Thoracic aorta (tissue), 2 donors: ENCODE data around the gene SFSWAP. TPM values are rescaled to one million over a fixed set of nuclear protein-coding genes. Genes with fewer than 3 reads are reported as not detected.
"Not testable (repeated sequence)": the region's sequence is repeated elsewhere in the genome, so short reads cannot be mapped to it uniquely, and the experiment has no call there.

Experiments used
- ATAC-seq: fragments of 150-250 bp; one replicate; pipeline ENCODE4 v1.8.0; 2017; ENCODE audit warnings: low read depth; ENCODE audit not compliant: insufficient number of reproducible peaks, low FRiP score
- DNase-seq: peaks from one replicate; pipeline ENCODE4 v3.0.0-alpha.2; 2020; ENCODE audit warnings: low spot score
- H3K27ac ChIP-seq, 2 donors: fragments of 200-600 bp; sonication (generic); 1 replicate in 1 of 2; 2 replicates in 1 of 2; pipeline ENCODE4 v1.5.1; 2016; ENCODE audit warnings: mild to moderate bottlenecking in 2 of 2, moderate library complexity in 2 of 2
- H3K27me3 ChIP-seq: fragments of 200-600 bp; sonication (generic); replicated peaks from 2 replicates; pipeline ENCODE4 v1.6.0; 2016; ENCODE audit warnings: mild to moderate bottlenecking; ENCODE audit not compliant: insufficient read depth
- H3K36me3 ChIP-seq: fragments of 200-600 bp; sonication (generic); one replicate; pipeline ENCODE4 v1.5.1; 2016
- H3K4me1 ChIP-seq, 2 donors: fragments of 200-600 bp; sonication (generic); 1 replicate in 1 of 2; 2 replicates in 1 of 2; pipeline versions ENCODE4 v1.5.1 to v1.6.0; 2016; ENCODE audit warnings: low read depth in 2 of 2, mild to moderate bottlenecking in 1 of 2; ENCODE audit not compliant: control insufficient read depth in 1 of 2
- H3K4me3 ChIP-seq: fragments of 200-600 bp; sonication (generic); 2 replicates; pipeline ENCODE4 v1.5.1; 2016; ENCODE audit warnings: mild to moderate bottlenecking
- H3K9me3 ChIP-seq: fragments of 200-600 bp; sonication (generic); 2 replicates; pipeline ENCODE4 v1.5.1; 2016
- CTCF ChIP-seq: fragments of 200-600 bp; sonication (generic); IDR thresholded peaks from one replicate; pipeline ENCODE4 v1.5.1; 2019; ENCODE audit warnings: antibody characterized with exemption
- total RNA-seq, 2 donors: library from RNA; depleted of rRNA; stranded (reverse); fragments of >200 nt; gene quantifications; one replicate each; pipeline versions ENCODE4 v1.1.0 to v1.2.3, GENCODE V29; 2016

The SFSWAP gene
- total RNA-seq, 2 donors from 2014 or later = 27.9 to 63.2 TPM

DNA sequence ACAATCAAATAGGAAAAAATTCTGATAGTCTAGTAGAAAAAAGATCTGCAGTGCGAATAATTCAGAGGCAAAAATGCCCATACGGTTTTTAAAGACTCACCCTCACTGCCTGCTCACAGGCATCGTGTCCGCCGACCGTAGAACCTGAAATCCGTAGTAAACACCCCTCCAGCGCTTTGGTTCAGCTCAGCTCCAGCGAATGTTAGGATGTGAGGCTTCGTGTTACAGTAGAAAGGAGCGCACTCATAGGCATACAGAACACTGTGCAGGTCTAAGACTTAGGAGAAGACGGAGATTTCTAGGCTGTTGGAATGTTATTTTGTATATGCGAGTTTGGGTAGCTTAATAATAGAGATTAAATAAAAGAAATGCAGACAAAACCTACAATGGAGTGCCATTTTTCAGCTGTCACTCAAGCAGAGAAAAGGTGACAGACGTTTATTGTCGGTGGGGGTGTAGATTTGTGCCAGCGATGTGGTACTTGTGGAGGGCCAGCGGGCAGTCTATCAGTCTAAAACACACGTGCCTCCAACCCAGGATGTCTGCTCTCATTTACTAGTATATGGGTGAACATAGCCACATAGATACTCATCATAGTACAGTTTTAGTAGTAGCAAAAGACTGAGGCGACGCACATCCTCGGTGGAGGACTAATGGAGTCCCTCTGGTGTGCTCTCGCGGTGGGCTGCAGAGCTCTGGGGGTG, 25.7 kb downstream of the SFSWAP start:
- Histone ChIP-seq H3K36me3 (peaks cover 50% of the 10 kb centered on the region), H3K4me3 (no peak overlapping the region), H3K27me3 (no peaks in the 10 kb centered on the region), H3K9me3 (no peaks in the 10 kb centered on the region), H3K27ac (no peak overlapping the region), H3K4me1 (no peaks in the 10 kb centered on the region)
- ATAC-seq = no peak
- DNase-seq = no peak
- TF ChIP-seq CTCF = no peak

DNA sequence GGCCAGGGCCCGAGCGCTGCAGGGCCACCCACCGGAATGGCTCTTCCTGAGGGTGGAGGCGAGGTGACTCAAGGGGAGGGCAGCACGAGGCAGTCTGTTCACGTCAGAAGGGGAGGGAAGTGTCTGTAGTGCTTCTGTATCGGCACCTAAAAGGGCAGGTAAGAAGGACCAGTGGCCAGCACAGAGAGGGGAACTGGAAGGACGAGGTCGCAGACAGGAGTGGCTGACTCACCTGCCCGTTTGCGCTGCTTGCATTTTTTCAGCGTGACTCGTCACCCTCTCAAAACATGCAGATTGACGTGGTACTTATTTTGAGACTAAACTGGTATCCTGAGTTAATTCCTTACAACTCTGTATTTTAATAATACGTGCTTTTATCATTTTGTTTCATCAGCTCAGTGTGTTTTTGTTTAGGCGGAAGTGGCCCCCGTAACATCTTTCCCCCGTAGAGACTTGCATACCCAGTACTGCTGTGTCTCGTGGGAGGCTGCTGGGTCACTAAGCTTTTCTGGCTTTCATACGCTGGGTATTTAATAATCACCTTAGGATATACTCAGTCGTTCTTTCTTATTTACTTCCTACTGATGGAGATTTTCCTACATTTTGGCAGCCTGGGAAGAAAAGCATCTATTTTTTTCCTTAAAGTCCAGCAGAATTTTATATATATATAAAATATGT, 26.4 kb downstream of the SFSWAP start:
- peaks cover 57% of the 10 kb centered on the region for H3K36me3 ChIP-seq
- no peaks in the 10 kb centered on the region for H3K27me3 ChIP-seq
- no peak for TF ChIP-seq CTCF
- no peak overlapping the region for H3K27ac ChIP-seq
- H3K9me3 ChIP-seq = no peaks in the 10 kb centered on the region
- no peak for ATAC-seq
- DNase-seq = no peak
- H3K4me3 ChIP-seq = no peak overlapping the region
- no peaks in the 10 kb centered on the region for H3K4me1 ChIP-seq

DNA sequence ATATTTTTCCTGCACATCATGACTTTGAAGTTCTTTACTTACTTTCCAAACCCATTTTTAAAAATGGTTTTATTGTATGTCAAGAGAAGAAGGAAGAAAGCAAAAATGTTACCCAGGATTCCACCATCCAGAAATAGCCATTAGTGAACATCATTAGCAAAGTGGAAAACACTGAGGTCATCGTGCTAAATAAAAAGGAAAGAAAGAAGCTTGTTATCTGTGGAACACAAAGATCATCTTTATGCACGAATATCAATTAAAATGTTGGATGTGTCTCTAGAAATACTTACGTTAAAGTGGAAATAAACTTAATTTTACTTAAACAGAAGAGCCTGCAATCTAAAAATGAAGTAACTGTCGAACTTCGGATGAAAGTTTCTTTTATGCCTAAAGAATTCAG, 27.3 kb downstream of the SFSWAP start:
- TF ChIP-seq CTCF = no peak
- H3K27me3 ChIP-seq = no peaks in the 10 kb centered on the region
- ATAC-seq = no peak
- H3K36me3 ChIP-seq = peaks cover 57% of the 10 kb centered on the region
- no peak overlapping the region for H3K4me3 ChIP-seq
- H3K27ac ChIP-seq = no peak overlapping the region
- H3K4me1 ChIP-seq = no peaks in the 10 kb centered on the region
- no peak for DNase-seq
- H3K9me3 ChIP-seq = no peaks in the 10 kb centered on the region

GRCh38 chr12:131740626-131741025, 29.7 kb downstream of the SFSWAP start:
- no peaks in the 10 kb centered on the region for H3K9me3 ChIP-seq
- no peak for DNase-seq
- no peak for TF ChIP-seq CTCF
- no peak overlapping the region for H3K4me3 ChIP-seq
- no peak overlapping the region for H3K27ac ChIP-seq
- no peaks in the 10 kb centered on the region for H3K4me1 ChIP-seq
- no peaks in the 10 kb centered on the region for H3K27me3 ChIP-seq
- no peak for ATAC-seq
- H3K36me3 ChIP-seq = peaks cover 48% of the 10 kb centered on the region

DNA sequence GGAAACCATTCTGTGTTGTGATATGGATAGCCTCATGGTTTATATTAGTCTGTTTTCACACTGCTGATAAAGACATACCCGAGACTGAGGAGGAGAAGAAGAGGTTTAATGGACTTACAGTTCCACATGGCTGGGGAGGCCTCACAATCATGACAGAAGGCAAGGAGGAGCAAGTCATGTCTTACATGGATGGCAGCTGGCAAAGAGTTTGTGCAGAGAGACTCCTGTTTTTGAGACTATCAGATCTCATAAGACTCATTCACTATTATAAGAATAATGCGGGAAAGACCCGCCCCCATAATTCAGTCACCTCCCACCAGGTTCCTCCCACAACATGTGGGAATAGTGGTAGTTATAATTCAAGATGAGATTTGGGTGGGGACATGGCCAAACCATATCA, 31.9 kb downstream of the SFSWAP start:
- H3K4me3 ChIP-seq, DNase-seq, H3K9me3 ChIP-seq, H3K27me3 ChIP-seq, H3K4me1 ChIP-seq, ATAC-seq, H3K27ac ChIP-seq: not testable (repeated sequence)
- peaks cover 50% of the 10 kb centered on the region for H3K36me3 ChIP-seq

GRCh38 chr12:131743410-131743809, 32.5 kb downstream of the SFSWAP start:
- not testable (repeated sequence) for H3K4me1 ChIP-seq, H3K27me3 ChIP-seq, H3K9me3 ChIP-seq, H3K27ac ChIP-seq, DNase-seq, H3K4me3 ChIP-seq, ATAC-seq
- peaks cover 50% of the 10 kb centered on the region for H3K36me3 ChIP-seq

- H3K9me3 ChIP-seq, H3K4me1 ChIP-seq, H3K27ac ChIP-seq, H3K27me3 ChIP-seq, ATAC-seq, H3K4me3 ChIP-seq, DNase-seq: not testable (repeated sequence)
- peaks cover 49% of the 10 kb centered on the region for H3K36me3 ChIP-seq
Observed at GRCh38 chr12:131743880-131744279, 33.0 kb downstream of the SFSWAP start.

DNA sequence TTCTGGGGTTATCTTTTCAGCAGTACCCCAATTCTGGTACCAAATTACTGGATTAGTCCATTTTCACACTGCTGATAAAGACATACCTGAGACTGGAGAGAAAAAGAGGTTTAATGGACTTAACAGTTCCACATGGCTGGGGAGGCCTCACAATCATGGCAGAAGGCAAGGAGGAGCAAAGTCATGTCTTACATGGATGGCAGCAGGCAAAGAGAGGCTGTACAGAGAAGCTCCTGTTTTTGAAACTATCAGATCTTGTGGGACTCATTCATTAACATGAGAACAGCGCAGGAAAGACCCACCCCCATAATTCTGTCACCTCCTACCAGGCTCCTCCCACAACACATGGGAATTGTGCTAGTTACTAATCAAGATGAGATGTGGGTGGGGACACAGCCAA, 33.8 kb downstream of the SFSWAP start:
- not testable (repeated sequence) for DNase-seq, H3K4me1 ChIP-seq, H3K27me3 ChIP-seq, H3K27ac ChIP-seq, H3K9me3 ChIP-seq, ATAC-seq, H3K4me3 ChIP-seq
- H3K36me3 ChIP-seq = peaks cover 49% of the 10 kb centered on the region
